Kidney epithelial cell (primary cell): ENCODE results near the gene HDAC11. TPM values are rescaled to one million over a fixed set of nuclear protein-coding genes. Genes with fewer than 3 reads are reported as not detected.

ENCODE experiments used
- DNase-seq: peaks from one replicate; pipeline ENCODE4 v3.0.0-alpha.2; 2010; ENCODE audit warnings: low read depth
- H3K27me3 ChIP-seq: 2 replicates; pipeline ENCODE4 v1.6.0; 2011; ENCODE audit warnings: low read length; ENCODE audit not compliant: control insufficient read depth, insufficient read depth
- H3K36me3 ChIP-seq: 2 replicates; pipeline ENCODE4 v1.5.1; 2011; ENCODE audit warnings: low read length; ENCODE audit not compliant: control insufficient read depth, insufficient read depth
- H3K4me3 ChIP-seq: 2 replicates; pipeline ENCODE4 v1.5.1; 2011; ENCODE audit warnings: low read depth, mild to moderate bottlenecking, control low read depth, low read length
- CTCF ChIP-seq: IDR thresholded peaks from 2 replicates; pipeline ENCODE4 v1.5.1; 2011; ENCODE audit warnings: mild to moderate bottlenecking, moderate library complexity, low read length, control low read depth, inconsistent platforms; ENCODE audit not compliant: insufficient read depth, poor library complexity, severe bottlenecking
- total RNA-seq: library from RNA; depleted of rRNA; stranded (reverse); fragments of >200 nt; gene quantifications from 2 replicates; pipeline ENCODE4 v1.2.3, GENCODE V29; 2015

The HDAC11 gene
- total RNA-seq, 1 donor from 2014 or later: 14.3 TPM

GRCh38 chr3:13460341-13460736 lies 19.8 kb upstream of the HDAC11 start:
- no peak for TF ChIP-seq CTCF
- Histone ChIP-seq H3K27me3 (peaks cover 11% of the 10 kb centered on the region), H3K36me3 (no peaks in the 10 kb centered on the region), H3K4me3 (no peak overlapping the region)
- DNase-seq: no peak

DNA sequence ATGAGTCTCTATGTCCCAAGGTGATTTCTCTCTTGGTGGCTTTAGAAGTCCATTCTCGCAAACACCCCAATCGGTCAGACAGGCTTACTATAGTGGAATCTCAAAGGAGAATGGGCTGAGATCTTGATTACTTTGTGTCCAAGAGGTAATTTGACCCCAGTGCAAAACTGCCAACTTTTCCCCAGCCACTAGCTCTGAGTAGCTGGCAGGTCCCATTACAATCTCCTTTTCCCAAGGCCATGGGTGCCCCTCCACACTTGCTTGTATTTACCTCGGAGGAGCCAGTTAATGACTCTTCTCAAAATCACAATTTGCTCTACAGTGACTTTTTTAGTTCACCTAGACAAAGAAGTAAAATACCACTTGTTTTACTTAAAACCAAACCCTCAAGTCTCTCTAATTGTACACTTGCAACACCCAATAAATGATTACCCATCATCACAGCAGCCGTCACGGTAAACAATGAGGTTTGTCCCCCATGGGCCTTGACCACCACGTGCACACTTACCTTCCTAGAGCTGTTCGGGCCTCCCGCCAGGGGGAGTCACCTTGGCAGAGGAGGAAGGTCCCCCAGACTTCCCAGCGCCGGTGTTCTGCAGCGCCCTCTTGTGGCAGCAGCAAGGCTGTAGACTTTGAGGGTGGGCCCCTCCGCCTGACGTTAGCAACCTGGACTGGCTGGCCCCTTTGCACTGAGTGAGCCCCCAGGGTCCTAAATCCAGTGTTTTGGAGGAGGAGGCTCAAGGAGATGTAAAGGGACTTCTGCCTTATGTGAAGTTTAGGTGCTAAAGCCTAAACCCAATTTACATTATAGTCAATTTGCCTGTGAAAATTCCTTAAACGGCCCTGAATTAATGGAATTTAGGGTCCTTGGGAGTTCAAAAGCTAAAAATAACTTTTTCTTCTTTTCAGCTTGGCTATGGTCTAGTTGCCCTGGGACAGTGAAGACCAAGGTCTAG lies 18.7 kb upstream of the HDAC11 start:
- DNase-seq: no peak
- H3K36me3 ChIP-seq: no peaks in the 10 kb centered on the region
- peak; percentile 87 for TF ChIP-seq CTCF
- H3K4me3 ChIP-seq: no peak overlapping the region
- H3K27me3 ChIP-seq: peaks cover 14% of the 10 kb centered on the region

DNA sequence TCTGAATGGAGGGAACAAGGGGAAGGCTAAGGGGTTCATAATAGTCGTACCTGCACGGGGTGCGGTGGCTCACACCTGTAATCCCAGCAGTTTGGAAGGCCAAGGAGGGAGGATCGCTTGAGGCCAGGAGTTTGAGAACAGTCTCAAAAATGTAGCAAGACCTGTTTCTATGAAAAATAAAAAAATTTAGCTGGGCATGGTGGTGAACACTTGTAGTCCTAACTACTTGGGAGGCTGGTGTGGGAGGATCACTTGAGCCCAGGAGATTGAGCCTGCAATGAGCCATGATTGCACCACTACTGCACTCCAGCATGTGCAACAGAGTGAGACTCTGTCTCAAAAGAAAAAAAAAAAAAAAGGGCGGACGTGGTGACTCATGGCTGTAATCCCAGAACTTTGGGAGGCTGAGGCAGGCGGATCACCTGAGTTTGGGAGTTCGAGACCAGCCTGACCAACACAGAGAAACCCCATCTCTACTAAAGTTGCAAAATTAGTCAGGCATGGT lies 17.9 kb upstream of the HDAC11 start:
- no peaks in the 10 kb centered on the region for H3K36me3 ChIP-seq
- no peak for DNase-seq
- peaks cover 14% of the 10 kb centered on the region for H3K27me3 ChIP-seq
- TF ChIP-seq CTCF: no peak
- no peak overlapping the region for H3K4me3 ChIP-seq

- DNase-seq: no peak
- Histone ChIP-seq H3K36me3 (no peaks in the 10 kb centered on the region), H3K4me3 (no peak overlapping the region), H3K27me3 (peaks cover 14% of the 10 kb centered on the region)
- TF ChIP-seq CTCF: no peak
Observed at GRCh38 chr3:13462822-13463221, 17.3 kb upstream of the HDAC11 start.

GRCh38 chr3:13463618-13464400 lies 16.3 kb upstream of the HDAC11 start:
- no peak for TF ChIP-seq CTCF
- H3K4me3 ChIP-seq: no peak overlapping the region
- DNase-seq: no peak
- no peaks in the 10 kb centered on the region for H3K36me3 ChIP-seq
- H3K27me3 ChIP-seq: peaks cover 14% of the 10 kb centered on the region
